SK-N-DZ (cell line): ENCODE data around the gene PRR16.

ENCODE experiments used
- DNase-seq: peaks from one replicate; pipeline ENCODE4 v3.0.0-alpha.2; 2015; ENCODE audit warnings: low spot score
- small RNA-seq, 2 experiments: library from RNA; depleted of rRNA; stranded (forward); fragments of <200 nt; gene quantifications; one replicate each; pipeline ENCODE3, GENCODE V24; 2014

Gene PRR16

GRCh38 chr5:120730214-120730613 is 266.1 kb downstream of the PRR16 start:
- DNase-seq, result no peak

- no peak for DNase-seq
Observed at GRCh38 chr5:120734033-120734432, 269.9 kb downstream of the PRR16 start.

- DNase-seq, result no peak
Observed at GRCh38 chr5:120735076-120735475, 271.0 kb downstream of the PRR16 start.

Small RNA genes within 50 kb of the gene (small RNA-seq; reads per million reads assigned to genes)
- gene PRELID3BP8 (0 reads per million in 2 experiments), gene RNU4-69P (0 to 0.31 reads per million in 2 experiments)
